HUES48 (cell line): Measurements from ENCODE around the gene ADGRV1.

Source experiments
- H3K27ac ChIP-seq: one replicate; pipeline ENCODE4 v1.7.0; 2013; ENCODE audit warnings: low read depth, low read length, inconsistent platforms
- H3K27me3 ChIP-seq: 2 replicates; pipeline ENCODE4 v1.6.1; 2013; ENCODE audit warnings: mild to moderate bottlenecking, low read length; ENCODE audit not compliant: control insufficient read depth, insufficient read depth
- H3K36me3 ChIP-seq: 2 replicates; pipeline ENCODE4 v1.6.1; 2013; ENCODE audit warnings: low read length; ENCODE audit not compliant: control insufficient read depth, insufficient read depth
- H3K4me1 ChIP-seq: 2 replicates; pipeline ENCODE4 v1.6.1; 2013; ENCODE audit warnings: mild to moderate bottlenecking, low read length; ENCODE audit not compliant: control insufficient read depth, insufficient read depth
- H3K4me3 ChIP-seq: 2 replicates; pipeline ENCODE4 v1.5.1; 2013; ENCODE audit warnings: mild to moderate bottlenecking, low read depth, low read length
- H3K9ac ChIP-seq: 2 replicates; pipeline ENCODE4 v1.6.1; 2013; ENCODE audit warnings: mild to moderate bottlenecking, low read depth, low read length, moderate library complexity
- H3K9me3 ChIP-seq: 2 replicates; pipeline ENCODE4 v1.6.1; 2013; ENCODE audit warnings: low read length; ENCODE audit not compliant: control insufficient read depth, insufficient read depth

ADGRV1 gene

DNA sequence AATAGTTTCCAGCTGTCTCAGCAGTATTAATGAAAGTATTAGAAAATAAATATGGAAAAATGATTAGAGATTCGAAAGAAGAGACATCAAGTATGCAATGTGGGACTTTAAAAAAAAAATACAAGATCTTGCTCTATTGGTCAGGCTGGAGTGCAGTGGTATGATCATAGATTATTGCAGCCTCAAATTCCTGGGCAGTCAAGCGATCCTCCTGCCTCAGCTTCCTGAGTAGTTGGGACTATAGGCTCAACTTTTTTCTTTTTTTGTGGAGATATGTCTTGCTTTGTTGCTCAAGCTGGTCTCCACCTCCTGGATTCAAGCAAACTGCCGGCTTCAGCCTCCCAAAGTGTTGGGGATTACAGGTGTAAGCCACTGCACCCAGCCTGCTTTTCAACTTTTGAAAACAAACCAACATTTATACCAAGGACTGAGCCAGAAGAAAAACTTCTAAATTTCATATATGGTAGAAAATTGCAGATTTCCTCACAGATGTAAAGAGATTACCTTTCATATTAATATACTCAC, 323.1 kb downstream of the ADGRV1 start:
- peaks cover 55% of the 10 kb centered on the region for H3K4me1 ChIP-seq
- H3K27me3 ChIP-seq: no peaks in the 10 kb centered on the region
- H3K9me3 ChIP-seq: no peaks in the 10 kb centered on the region
- 0 out of 2 replicates have a peak, but pooled peaks cover 3% of the 10 kb centered on the region for H3K36me3 ChIP-seq
- 0 out of 2 replicates have a peak overlapping the region, but pooled peaks have one; percentile 28 for H3K4me3 ChIP-seq
- peak overlapping the region; percentile 48 for H3K27ac ChIP-seq
- no peak overlapping the region for H3K9ac ChIP-seq

GRCh38 chr5:90882448-90882847, 323.9 kb downstream of the ADGRV1 start:
- Histone ChIP-seq H3K36me3 (0 out of 2 replicates have a peak, but pooled peaks cover 3% of the 10 kb centered on the region), H3K9me3 (no peaks in the 10 kb centered on the region), H3K4me1 (peaks cover 48% of the 10 kb centered on the region), H3K4me3 (peak overlapping the region; percentile 28; the same call in 1 of the 2 replicates), H3K27ac (peak overlapping the region; percentile 48), H3K9ac (no peak overlapping the region), H3K27me3 (no peaks in the 10 kb centered on the region)

DNA sequence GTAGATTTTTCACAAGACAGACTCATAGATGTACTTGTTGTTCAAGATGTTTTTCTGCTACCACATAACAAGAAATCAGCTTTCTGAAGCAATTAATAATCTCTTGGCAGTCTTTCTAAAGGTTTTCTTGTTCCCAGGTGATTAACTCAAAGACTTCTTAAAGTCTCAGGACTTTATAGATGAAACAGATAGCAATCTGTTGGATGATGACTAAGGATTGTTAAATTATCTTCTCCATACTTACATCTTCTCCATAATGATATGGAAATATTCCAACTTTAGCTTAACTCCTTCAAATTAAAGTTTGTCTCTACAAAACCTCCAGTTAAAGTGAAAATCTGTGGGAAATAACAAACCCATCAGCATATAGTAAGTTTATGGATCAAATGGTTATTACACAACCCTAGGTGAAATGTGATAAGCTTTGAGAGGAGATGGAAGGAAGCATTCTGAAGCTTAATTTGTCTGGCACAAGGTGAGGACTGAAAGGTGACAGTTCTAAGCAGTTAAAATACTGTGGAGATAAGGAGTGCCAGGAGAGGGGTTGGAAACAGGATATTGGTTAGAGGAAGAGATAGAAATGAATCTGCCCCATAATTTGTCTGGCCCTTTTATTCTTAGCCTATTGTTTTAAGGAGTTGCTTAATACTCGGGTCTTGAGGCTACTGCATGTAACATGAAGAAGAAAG, 326.7 kb downstream of the ADGRV1 start:
- Histone ChIP-seq H3K9me3 (no peaks in the 10 kb centered on the region), H3K27ac (no peak overlapping the region), H3K27me3 (no peaks in the 10 kb centered on the region), H3K36me3 (no peaks in the 10 kb centered on the region), H3K9ac (no peak overlapping the region), H3K4me1 (peaks cover 43% of the 10 kb centered on the region), H3K4me3 (no peak overlapping the region)

DNA sequence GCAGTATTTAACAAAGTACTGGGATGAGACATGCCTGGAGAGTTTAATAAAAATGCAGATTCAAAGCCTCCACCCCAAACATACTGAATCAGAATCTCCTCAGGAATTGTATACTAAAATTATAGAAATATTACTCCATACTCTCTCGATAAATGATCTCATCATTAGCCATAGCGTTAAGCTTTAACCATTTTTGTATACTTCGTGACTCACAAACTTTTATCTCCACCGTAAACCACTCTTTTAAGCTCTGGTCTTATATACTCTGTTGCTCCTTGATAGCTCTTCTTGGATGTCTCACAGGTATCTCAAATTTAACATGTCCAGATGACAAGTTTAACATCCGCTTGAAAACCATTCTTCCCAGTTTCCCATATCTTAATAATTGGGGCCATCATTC, 327.8 kb downstream of the ADGRV1 start:
- no peaks in the 10 kb centered on the region for H3K27me3 ChIP-seq
- peaks cover 35% of the 10 kb centered on the region for H3K4me1 ChIP-seq
- no peak overlapping the region for H3K9ac ChIP-seq
- H3K27ac ChIP-seq: no peak overlapping the region
- H3K36me3 ChIP-seq: no peaks in the 10 kb centered on the region
- H3K4me3 ChIP-seq: no peak overlapping the region
- H3K9me3 ChIP-seq: no peaks in the 10 kb centered on the region

DNA sequence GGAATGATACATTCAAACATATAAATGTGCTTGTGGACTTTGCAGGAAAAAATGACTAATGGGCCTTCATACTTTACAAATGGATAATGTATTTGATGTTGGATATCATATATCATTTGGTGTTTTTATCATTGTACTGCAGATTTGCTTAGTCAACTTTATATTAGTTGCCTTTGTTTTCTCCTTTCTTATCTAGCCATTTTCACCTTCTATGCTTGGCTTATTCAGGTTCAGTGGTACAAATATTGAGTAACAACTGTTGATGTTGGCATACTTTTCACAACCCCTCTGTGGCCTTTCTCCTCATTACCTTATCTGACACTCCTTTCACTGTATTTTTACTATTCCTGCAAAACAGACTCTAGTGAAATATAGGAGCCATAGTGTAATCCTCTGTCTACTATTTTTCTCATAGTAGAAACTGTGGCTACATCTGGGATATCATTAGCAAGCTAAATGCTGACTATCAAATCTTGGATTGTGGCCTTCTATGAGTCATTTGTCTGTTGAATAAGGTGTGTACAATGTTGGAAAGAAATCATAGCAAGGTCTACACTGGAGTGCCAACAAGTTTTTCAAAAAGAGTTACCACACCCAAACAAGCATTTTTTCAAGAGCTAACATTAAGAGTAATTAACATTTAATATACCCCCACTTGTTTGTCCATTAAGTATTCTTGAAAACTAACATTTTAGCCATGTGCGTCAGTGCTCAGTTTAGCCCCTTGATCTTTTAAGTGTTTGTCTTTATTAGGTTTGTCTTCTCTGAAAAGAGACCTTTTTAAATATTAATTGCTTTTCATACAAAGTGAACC, 330.1 kb downstream of the ADGRV1 start:
- no peaks in the 10 kb centered on the region for H3K9me3 ChIP-seq
- peaks cover 12% of the 10 kb centered on the region; the same call in 1 of the 2 replicates for H3K4me1 ChIP-seq
- H3K36me3 ChIP-seq: no peaks in the 10 kb centered on the region
- H3K9ac ChIP-seq: no peak overlapping the region
- no peak overlapping the region for H3K27ac ChIP-seq
- H3K27me3 ChIP-seq: no peaks in the 10 kb centered on the region
- H3K4me3 ChIP-seq: no peak overlapping the region

GRCh38 chr5:90889325-90889600, 330.7 kb downstream of the ADGRV1 start:
- peaks cover 9% of the 10 kb centered on the region; the same call in 1 of the 2 replicates for H3K4me1 ChIP-seq
- H3K9me3 ChIP-seq: no peaks in the 10 kb centered on the region
- no peak overlapping the region for H3K9ac ChIP-seq
- no peaks in the 10 kb centered on the region for H3K36me3 ChIP-seq
- H3K27ac ChIP-seq: no peak overlapping the region
- H3K4me3 ChIP-seq: no peak overlapping the region
- no peaks in the 10 kb centered on the region for H3K27me3 ChIP-seq

GRCh38 chr5:90890180-90890579, 331.6 kb downstream of the ADGRV1 start:
- no peak overlapping the region for H3K27ac ChIP-seq
- H3K4me1 ChIP-seq: peaks cover 10% of the 10 kb centered on the region; the same call in 1 of the 2 replicates
- no peaks in the 10 kb centered on the region for H3K36me3 ChIP-seq
- no peak overlapping the region for H3K9ac ChIP-seq
- no peak overlapping the region for H3K4me3 ChIP-seq
- no peaks in the 10 kb centered on the region for H3K27me3 ChIP-seq
- no peaks in the 10 kb centered on the region for H3K9me3 ChIP-seq

DNA sequence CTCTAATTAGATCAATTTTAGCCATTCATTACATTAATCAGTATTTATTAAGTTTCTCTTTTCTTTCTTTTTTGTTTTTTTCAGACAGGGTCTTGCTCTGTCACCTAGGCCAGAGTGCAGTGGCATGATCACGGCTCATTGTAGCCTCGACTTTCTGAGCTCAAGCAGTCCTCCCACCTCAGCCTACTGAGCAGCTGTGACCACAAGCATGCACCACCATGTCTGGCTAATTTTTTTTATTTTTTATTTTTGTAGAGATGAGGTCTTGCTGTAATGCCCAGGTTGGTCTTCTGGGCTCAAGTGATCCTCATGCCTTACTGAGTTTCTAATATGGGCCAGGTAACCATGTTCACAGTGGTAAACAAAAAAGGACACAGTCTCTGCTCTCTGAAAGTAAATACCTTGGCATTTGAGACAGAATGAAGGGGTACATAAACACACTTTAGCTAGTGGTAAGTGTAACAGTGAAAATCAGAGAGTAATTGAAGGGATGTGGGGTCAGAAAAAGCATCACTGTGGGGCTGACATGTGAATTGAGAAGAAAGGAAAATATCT, 336.3 kb downstream of the ADGRV1 start:
- Histone ChIP-seq H3K27me3 (no peaks in the 10 kb centered on the region), H3K9ac (no peak overlapping the region), H3K36me3 (no peaks in the 10 kb centered on the region), H3K27ac (no peak overlapping the region), H3K4me3 (no peak overlapping the region), H3K9me3 (no peaks in the 10 kb centered on the region), H3K4me1 (peaks cover 15% of the 10 kb centered on the region; the same call in 1 of the 2 replicates)

- no peak overlapping the region for H3K4me3 ChIP-seq
- H3K9ac ChIP-seq: no peak overlapping the region
- peaks cover 15% of the 10 kb centered on the region; the same call in 1 of the 2 replicates for H3K4me1 ChIP-seq
- no peak overlapping the region for H3K27ac ChIP-seq
- H3K27me3 ChIP-seq: no peaks in the 10 kb centered on the region
- no peaks in the 10 kb centered on the region for H3K9me3 ChIP-seq
- no peaks in the 10 kb centered on the region for H3K36me3 ChIP-seq
These were observed 339.0 kb downstream of the ADGRV1 start for GRCh38 chr5:90897618-90898017.

- H3K9ac ChIP-seq: no peak overlapping the region
- no peak overlapping the region for H3K27ac ChIP-seq
These were observed 339.9 kb downstream of the ADGRV1 start for GRCh38 chr5:90898326-90899013.

More at GRCh38 chr5:90898326-90899013, 339.9 kb downstream of the ADGRV1 start:
- no peaks in the 10 kb centered on the region for H3K9me3 ChIP-seq
- no peaks in the 10 kb centered on the region for H3K27me3 ChIP-seq
- H3K4me3 ChIP-seq: no peak overlapping the region
- H3K4me1 ChIP-seq: peaks cover 15% of the 10 kb centered on the region; the same call in 1 of the 2 replicates
- H3K36me3 ChIP-seq: no peaks in the 10 kb centered on the region
